SK-N-SH (cell line): ENCODE measurements around the gene LPCAT3.

Experiments used
- EZH2phosphoT487 ChIP-seq: fragments of 200-600 bp; sonication (generic); IDR thresholded peaks from 2 replicates; pipeline ENCODE4 v1.6.1; 2017; ENCODE audit warnings: low read depth, mixed run types, mild to moderate bottlenecking, antibody characterized with exemption, moderate library complexity, borderline replicate concordance
- FOXJ3 ChIP-seq: sonication (generic); formaldehyde crosslinking; IDR thresholded peaks from 2 replicates; pipeline ENCODE4 v1.5.1; 2020; ENCODE audit warnings: mild to moderate bottlenecking, missing genetic modification reagents
- JUND ChIP-seq: IDR thresholded peaks from 2 replicates; pipeline ENCODE4 v1.4.0; 2012
- SIN3A ChIP-seq: IDR thresholded peaks from 2 replicates; pipeline ENCODE4 v1.6.1; 2012; ENCODE audit warnings: low read depth, mild to moderate bottlenecking, low read length, moderate library complexity, borderline replicate concordance
- TCF12 ChIP-seq: IDR thresholded peaks from 2 replicates; pipeline ENCODE4 v1.4.0; 2012
- YY1 ChIP-seq: IDR thresholded peaks from 2 replicates; pipeline ENCODE4 v1.4.0; 2012; ENCODE audit warnings: low read depth, mild to moderate bottlenecking
- TF ChIP-seq, protein P1 (sequence below): IDR thresholded peaks from 2 replicates; pipeline ENCODE4 v1.4.0; 2012; ENCODE audit warnings: low read depth, borderline replicate concordance
- TF ChIP-seq, protein P2 (sequence below): fragments of 200-600 bp; sonication (generic); IDR thresholded peaks from 2 replicates; pipeline ENCODE4 v1.6.1; 2017; ENCODE audit warnings: antibody characterized with exemption, mild to moderate bottlenecking, moderate library complexity
- TF ChIP-seq, protein P3 (sequence below): fragments of 150-350 bp; IDR thresholded peaks from 2 replicates; pipeline ENCODE4 v1.6.1; 2017; ENCODE audit warnings: antibody characterized with exemption, low read length, low read depth, borderline replicate concordance

DNA sequence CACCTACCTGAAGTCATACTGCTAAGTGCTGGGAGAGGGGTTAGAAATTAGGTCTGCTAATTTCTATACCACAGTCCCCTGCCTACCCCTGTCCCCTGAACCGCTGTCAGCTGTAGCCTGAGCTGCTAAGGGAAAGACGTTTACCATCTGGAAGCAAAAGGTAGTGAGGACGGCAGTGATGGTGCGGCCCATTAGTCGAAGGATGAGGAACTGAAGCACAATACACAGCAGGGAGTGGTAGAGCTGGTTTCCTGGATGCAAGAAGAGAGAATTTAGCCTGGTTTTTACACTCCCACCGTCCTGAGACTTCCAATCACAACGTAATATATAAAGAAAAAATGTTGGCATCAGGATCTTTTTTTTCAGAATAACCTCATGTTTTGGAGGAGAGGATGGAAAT lies 35.7 kb downstream of the LPCAT3 start:
- TF ChIP-seq SIN3A (no peak), EZH2phosphoT487 (no peak), TCF12 (no peak), FOXJ3 (CRISPR knock-in tag) (no peak), YY1 (no peak), JUND (no peak)
- TF ChIP-seq, protein P1, sequence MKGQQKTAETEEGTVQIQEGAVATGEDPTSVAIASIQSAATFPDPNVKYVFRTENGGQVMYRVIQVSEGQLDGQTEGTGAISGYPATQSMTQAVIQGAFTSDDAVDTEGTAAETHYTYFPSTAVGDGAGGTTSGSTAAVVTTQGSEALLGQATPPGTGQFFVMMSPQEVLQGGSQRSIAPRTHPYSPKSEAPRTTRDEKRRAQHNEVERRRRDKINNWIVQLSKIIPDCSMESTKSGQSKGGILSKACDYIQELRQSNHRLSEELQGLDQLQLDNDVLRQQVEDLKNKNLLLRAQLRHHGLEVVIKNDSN: no peak
- TF ChIP-seq, protein P2, sequence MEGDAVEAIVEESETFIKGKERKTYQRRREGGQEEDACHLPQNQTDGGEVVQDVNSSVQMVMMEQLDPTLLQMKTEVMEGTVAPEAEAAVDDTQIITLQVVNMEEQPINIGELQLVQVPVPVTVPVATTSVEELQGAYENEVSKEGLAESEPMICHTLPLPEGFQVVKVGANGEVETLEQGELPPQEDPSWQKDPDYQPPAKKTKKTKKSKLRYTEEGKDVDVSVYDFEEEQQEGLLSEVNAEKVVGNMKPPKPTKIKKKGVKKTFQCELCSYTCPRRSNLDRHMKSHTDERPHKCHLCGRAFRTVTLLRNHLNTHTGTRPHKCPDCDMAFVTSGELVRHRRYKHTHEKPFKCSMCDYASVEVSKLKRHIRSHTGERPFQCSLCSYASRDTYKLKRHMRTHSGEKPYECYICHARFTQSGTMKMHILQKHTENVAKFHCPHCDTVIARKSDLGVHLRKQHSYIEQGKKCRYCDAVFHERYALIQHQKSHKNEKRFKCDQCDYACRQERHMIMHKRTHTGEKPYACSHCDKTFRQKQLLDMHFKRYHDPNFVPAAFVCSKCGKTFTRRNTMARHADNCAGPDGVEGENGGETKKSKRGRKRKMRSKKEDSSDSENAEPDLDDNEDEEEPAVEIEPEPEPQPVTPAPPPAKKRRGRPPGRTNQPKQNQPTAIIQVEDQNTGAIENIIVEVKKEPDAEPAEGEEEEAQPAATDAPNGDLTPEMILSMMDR: no peak
- TF ChIP-seq, protein P3, sequence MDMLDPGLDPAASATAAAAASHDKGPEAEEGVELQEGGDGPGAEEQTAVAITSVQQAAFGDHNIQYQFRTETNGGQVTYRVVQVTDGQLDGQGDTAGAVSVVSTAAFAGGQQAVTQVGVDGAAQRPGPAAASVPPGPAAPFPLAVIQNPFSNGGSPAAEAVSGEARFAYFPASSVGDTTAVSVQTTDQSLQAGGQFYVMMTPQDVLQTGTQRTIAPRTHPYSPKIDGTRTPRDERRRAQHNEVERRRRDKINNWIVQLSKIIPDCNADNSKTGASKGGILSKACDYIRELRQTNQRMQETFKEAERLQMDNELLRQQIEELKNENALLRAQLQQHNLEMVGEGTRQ: no peak
